Uterus (tissue), 4 donors: ENCODE data around the gene IRF4. TPM values are rescaled to one million over a fixed set of nuclear protein-coding genes. Genes with fewer than 3 reads are reported as not detected.

Source experiments
- DNase-seq, 2 donors: peaks; one replicate each; pipeline ENCODE4 v3.0.0-alpha.2; 2019 to 2020
- H3K27ac ChIP-seq, 2 donors: fragments of 200-600 bp; sonication (generic); 1 replicate in 1 of 2; 2 replicates in 1 of 2; pipeline ENCODE4 v1.5.1; 2016 to 2018
- H3K27me3 ChIP-seq, 2 donors: fragments of 200-600 bp; sonication (generic); one replicate each; pipeline ENCODE4 v1.5.1; 2018 to 2019; ENCODE audit warnings: control low read depth in 1 of 2
- H3K36me3 ChIP-seq, 2 donors: fragments of 200-600 bp; sonication (generic); one replicate each; pipeline ENCODE4 v1.5.1; 2019; ENCODE audit warnings: control low read depth in 1 of 2
- H3K4me1 ChIP-seq, 2 donors: fragments of 200-600 bp; sonication (generic); one replicate each; pipeline ENCODE4 v1.5.1; 2018 to 2019; ENCODE audit warnings: control low read depth in 1 of 2
- H3K4me3 ChIP-seq, 2 donors: fragments of 200-600 bp; sonication (generic); 1 replicate in 1 of 2; 2 replicates in 1 of 2; pipeline ENCODE4 v1.5.1; 2018 to 2019; ENCODE audit warnings: mild to moderate bottlenecking in 1 of 2
- H3K9me3 ChIP-seq, 2 donors: fragments of 200-600 bp; sonication (generic); one replicate each; pipeline ENCODE4 v1.5.1; 2019; ENCODE audit warnings: control low read depth in 1 of 2
- CTCF ChIP-seq, 4 experiments: fragments of 200-600 bp in 2 of 4; fragments of 450-650 bp in 2 of 4; sonication (generic) in 2 of 4; IDR thresholded peaks; one replicate each; pipeline ENCODE4 v1.5.1; 2016 to 2019; ENCODE audit warnings: antibody characterized with exemption in 4 of 4, mild to moderate bottlenecking in 2 of 4, moderate library complexity in 1 of 4
- POLR2A ChIP-seq, 2 donors: fragments of 450-650 bp; IDR thresholded peaks; one replicate each; pipeline ENCODE4 v1.6.1; 2016; ENCODE audit warnings: antibody characterized with exemption in 2 of 2, mild to moderate bottlenecking in 1 of 2, moderate library complexity in 1 of 2
- intact Hi-C: fragments of 100-400 bp; cut with DNase I; formaldehyde crosslinking; loops from one replicate; pipeline ENCODE4 v1.15.1; 2023; ENCODE audit warnings: low total_unique reads
- total RNA-seq, 4 donors: library from RNA; depleted of rRNA in 3 of 4; stranded (reverse); fragments of >200 nt in 3 of 4; gene quantifications; one replicate each; pipeline versions ENCODE4 v1.1.0 to v1.2.4, GENCODE V29; 2014 to 2023
- donor health status: DM: yes; HTN: yes; CAD: no.

The IRF4 gene
- total RNA-seq, 4 donors from 2014 or later = 0.55 to 2.0 TPM; not detected in 2

GRCh38 chr6:351011-351866 lies 40.3 kb upstream of the IRF4 start:
- no peaks in the 10 kb centered on the region for H3K36me3 ChIP-seq
- no peak overlapping the region for H3K27ac ChIP-seq
- intact Hi-C loops = no loop called here
- H3K4me1 ChIP-seq = no peaks in the 10 kb centered on the region
- no peak for DNase-seq
- TF ChIP-seq POLR2A (IDR thresholded peaks at IDR 0.05) (no peak), CTCF (IDR thresholded peaks at IDR 0.05) (no peak)
- no peak overlapping the region for H3K4me3 ChIP-seq
- H3K9me3 ChIP-seq = no peaks in the 10 kb centered on the region
- H3K27me3 ChIP-seq = no peaks in the 10 kb centered on the region

GRCh38 chr6:351867-352289 lies 39.7 kb upstream of the IRF4 start:
- H3K4me1 ChIP-seq = no peaks in the 10 kb centered on the region
- no peaks in the 10 kb centered on the region for H3K27me3 ChIP-seq
- intact Hi-C loops = no loop called here
- no peaks in the 10 kb centered on the region for H3K36me3 ChIP-seq
- DNase-seq = no peak
- no peak for TF ChIP-seq POLR2A (IDR thresholded peaks at IDR 0.05)
- no peak for TF ChIP-seq CTCF (IDR thresholded peaks at IDR 0.05)
- no peaks in the 10 kb centered on the region for H3K9me3 ChIP-seq
- no peak overlapping the region for H3K4me3 ChIP-seq
- no peak overlapping the region for H3K27ac ChIP-seq

DNA sequence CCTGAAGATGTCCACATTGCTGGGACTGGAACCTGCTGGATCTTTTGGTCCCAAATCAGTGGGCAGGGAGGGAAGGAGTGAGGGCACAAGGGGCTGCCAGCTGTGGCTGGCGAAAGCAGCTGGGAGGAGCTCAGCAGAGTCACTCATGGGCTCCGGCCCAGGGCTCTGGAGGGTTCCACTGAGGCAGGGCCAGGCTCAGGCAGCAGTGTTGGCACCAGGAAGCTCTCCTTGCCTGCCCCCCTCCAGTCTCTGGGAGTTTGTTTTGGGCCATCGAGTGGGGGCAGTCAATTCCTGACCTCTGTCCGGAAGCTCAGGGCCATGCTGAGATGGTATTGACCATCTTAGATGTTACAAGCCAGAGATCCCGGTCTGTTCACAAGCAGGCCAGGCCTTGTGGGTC lies 39.1 kb upstream of the IRF4 start:
- DNase-seq = no peak
- intact Hi-C loops = no loop called here
- Histone ChIP-seq H3K9me3 (no peaks in the 10 kb centered on the region), H3K4me1 (no peaks in the 10 kb centered on the region), H3K27me3 (no peaks in the 10 kb centered on the region), H3K27ac (no peak overlapping the region), H3K36me3 (no peaks in the 10 kb centered on the region), H3K4me3 (no peak overlapping the region)
- TF ChIP-seq CTCF (IDR thresholded peaks at IDR 0.05) = no peak
- TF ChIP-seq POLR2A (IDR thresholded peaks at IDR 0.05) = no peak

GRCh38 chr6:352896-353470 lies 38.6 kb upstream of the IRF4 start:
- Histone ChIP-seq H3K4me3 (no peak overlapping the region), H3K4me1 (no peaks in the 10 kb centered on the region), H3K27me3 (no peaks in the 10 kb centered on the region), H3K36me3 (no peaks in the 10 kb centered on the region), H3K27ac (no peak overlapping the region), H3K9me3 (no peaks in the 10 kb centered on the region)
- intact Hi-C loops = no loop called here
- TF ChIP-seq POLR2A (IDR thresholded peaks at IDR 0.05) = no peak
- TF ChIP-seq CTCF (IDR thresholded peaks at IDR 0.05) = no peak
- DNase-seq = no peak
